Activated naive CD8-positive, alpha-beta T cell (primary cell): Measurements from ENCODE around the gene UGT3A2.

Experiments
- H3K27ac Mint-ChIP-seq: one replicate; pipeline ENCODE4 v1.8.0; 2021; ENCODE audit warnings: mixed read lengths
- H3K27me3 Mint-ChIP-seq: one replicate; pipeline ENCODE4 v1.8.0; 2021; ENCODE audit warnings: mixed read lengths
- H3K36me3 Mint-ChIP-seq: one replicate; pipeline ENCODE4 v1.8.0; 2021; ENCODE audit warnings: mixed read lengths
- H3K4me1 Mint-ChIP-seq: one replicate; pipeline ENCODE4 v1.8.0; 2021; ENCODE audit warnings: low read depth, mixed read lengths
- H3K4me3 Mint-ChIP-seq: one replicate; pipeline ENCODE4 v1.8.0; 2021; ENCODE audit warnings: mild to moderate bottlenecking, mixed read lengths
- H3K9me3 Mint-ChIP-seq: one replicate; pipeline ENCODE4 v1.8.0; 2021; ENCODE audit warnings: low read depth, mixed read lengths

UGT3A2 gene

GRCh38 chr5:36066540-36067210 is at the start of gene UGT3A2:
Gene UGT3A2, minus strand, starts transcription at chr5:36066882. Its CDS starts 93 bp downstream, at chr5:36066789.
- no peak within 1 kb of the TSS for H3K27ac Mint-ChIP-seq
- H3K27me3 Mint-ChIP-seq, result peaks cover 21% of the 10 kb centered on the region
- peaks cover 10% of the 10 kb centered on the region for H3K4me1 Mint-ChIP-seq
- H3K9me3 Mint-ChIP-seq, result no peaks in the 10 kb centered on the region
- no peak within 1 kb of the TSS for H3K4me3 Mint-ChIP-seq
- H3K36me3 Mint-ChIP-seq, result no peaks in the 10 kb centered on the region

- no peaks in the 10 kb centered on the region for H3K27me3 Mint-ChIP-seq
- no peaks in the 10 kb centered on the region for H3K4me1 Mint-ChIP-seq
- peaks cover 25% of the 10 kb centered on the region for H3K36me3 Mint-ChIP-seq
- H3K9me3 Mint-ChIP-seq, result no peaks in the 10 kb centered on the region
- no peak overlapping the region for H3K4me3 Mint-ChIP-seq
- H3K27ac Mint-ChIP-seq, result no peak overlapping the region
Observed at GRCh38 chr5:36111238-36111637, 44.6 kb upstream of the UGT3A2 start.

- Mint-ChIP-seq H3K4me1 (no peaks in the 10 kb centered on the region), H3K36me3 (peaks cover 29% of the 10 kb centered on the region), H3K27ac (no peak overlapping the region), H3K4me3 (no peak overlapping the region), H3K27me3 (no peaks in the 10 kb centered on the region), H3K9me3 (no peaks in the 10 kb centered on the region)
Observed at GRCh38 chr5:36108758-36109460, 42.2 kb upstream of the UGT3A2 start.

- Mint-ChIP-seq H3K4me1 (no peaks in the 10 kb centered on the region), H3K9me3 (no peaks in the 10 kb centered on the region), H3K27ac (no peak overlapping the region), H3K27me3 (no peaks in the 10 kb centered on the region), H3K4me3 (no peak overlapping the region), H3K36me3 (peaks cover 30% of the 10 kb centered on the region)
Observed at GRCh38 chr5:36105819-36106218, 39.1 kb upstream of the UGT3A2 start.

GRCh38 chr5:36099748-36100147 is 33.1 kb upstream of the UGT3A2 start:
- Mint-ChIP-seq H3K4me1 (no peaks in the 10 kb centered on the region), H3K27me3 (no peaks in the 10 kb centered on the region), H3K9me3 (no peaks in the 10 kb centered on the region), H3K27ac (no peak overlapping the region), H3K36me3 (peaks cover 12% of the 10 kb centered on the region), H3K4me3 (no peak overlapping the region)

- Mint-ChIP-seq H3K9me3 (peaks cover 7% of the 10 kb centered on the region), H3K27ac (no peak overlapping the region), H3K27me3 (no peaks in the 10 kb centered on the region), H3K36me3 (peaks cover 8% of the 10 kb centered on the region), H3K4me3 (no peak overlapping the region), H3K4me1 (no peaks in the 10 kb centered on the region)
Observed at GRCh38 chr5:36096486-36096885, 29.8 kb upstream of the UGT3A2 start.

- H3K4me1 Mint-ChIP-seq, result no peaks in the 10 kb centered on the region
- H3K27ac Mint-ChIP-seq, result no peak overlapping the region
- peaks cover 14% of the 10 kb centered on the region for H3K9me3 Mint-ChIP-seq
- peaks cover 2% of the 10 kb centered on the region for H3K36me3 Mint-ChIP-seq
- no peak overlapping the region for H3K4me3 Mint-ChIP-seq
- peaks cover 8% of the 10 kb centered on the region for H3K27me3 Mint-ChIP-seq
Observed at GRCh38 chr5:36089989-36090388, 23.3 kb upstream of the UGT3A2 start.

- H3K27ac Mint-ChIP-seq, result no peak overlapping the region
- H3K27me3 Mint-ChIP-seq, result peaks cover 21% of the 10 kb centered on the region
- H3K4me3 Mint-ChIP-seq, result no peak overlapping the region
- H3K9me3 Mint-ChIP-seq, result peaks cover 3% of the 10 kb centered on the region
- no peaks in the 10 kb centered on the region for H3K4me1 Mint-ChIP-seq
- no peaks in the 10 kb centered on the region for H3K36me3 Mint-ChIP-seq
Observed at GRCh38 chr5:36079200-36079781, 12.6 kb upstream of the UGT3A2 start.

GRCh38 chr5:36078430-36078829 is 11.7 kb upstream of the UGT3A2 start:
- peaks cover 15% of the 10 kb centered on the region for H3K27me3 Mint-ChIP-seq
- H3K4me1 Mint-ChIP-seq, result no peaks in the 10 kb centered on the region
- no peak overlapping the region for H3K27ac Mint-ChIP-seq
- no peak overlapping the region for H3K4me3 Mint-ChIP-seq
- H3K36me3 Mint-ChIP-seq, result no peaks in the 10 kb centered on the region
- no peaks in the 10 kb centered on the region for H3K9me3 Mint-ChIP-seq

GRCh38 chr5:36073595-36074216 is 7.0 kb upstream of the UGT3A2 start:
- peaks cover 7% of the 10 kb centered on the region for H3K27me3 Mint-ChIP-seq
- no peak overlapping the region for H3K4me3 Mint-ChIP-seq
- H3K27ac Mint-ChIP-seq, result no peak overlapping the region

GRCh38 chr5:36070687-36071571 is 4.2 kb upstream of the UGT3A2 start:
- no peaks in the 10 kb centered on the region for H3K36me3 Mint-ChIP-seq
- H3K4me3 Mint-ChIP-seq, result peak overlapping the region; percentile 48
- no peak overlapping the region for H3K27ac Mint-ChIP-seq
- H3K27me3 Mint-ChIP-seq, result peaks cover 19% of the 10 kb centered on the region
- no peaks in the 10 kb centered on the region for H3K9me3 Mint-ChIP-seq
- peaks cover 10% of the 10 kb centered on the region for H3K4me1 Mint-ChIP-seq

More at GRCh38 chr5:36073595-36074216, 7.0 kb upstream of the UGT3A2 start:
- no peaks in the 10 kb centered on the region for H3K36me3 Mint-ChIP-seq
- peaks cover 6% of the 10 kb centered on the region for H3K4me1 Mint-ChIP-seq
- H3K9me3 Mint-ChIP-seq, result no peaks in the 10 kb centered on the region

GRCh38 chr5:36068751-36069281 is 2.1 kb upstream of the UGT3A2 start:
- peaks cover 21% of the 10 kb centered on the region for H3K27me3 Mint-ChIP-seq
- no peaks in the 10 kb centered on the region for H3K36me3 Mint-ChIP-seq
- no peak overlapping the region for H3K27ac Mint-ChIP-seq
- no peaks in the 10 kb centered on the region for H3K9me3 Mint-ChIP-seq
- H3K4me1 Mint-ChIP-seq, result peaks cover 10% of the 10 kb centered on the region
- no peak overlapping the region for H3K4me3 Mint-ChIP-seq

- Mint-ChIP-seq H3K9me3 (no peaks in the 10 kb centered on the region), H3K4me3 (no peak overlapping the region), H3K27me3 (peaks cover 21% of the 10 kb centered on the region), H3K4me1 (peaks cover 6% of the 10 kb centered on the region), H3K36me3 (no peaks in the 10 kb centered on the region), H3K27ac (no peak overlapping the region)
Observed at GRCh38 chr5:36066001-36066539, 612 bp downstream of the UGT3A2 start.

GRCh38 chr5:36060420-36060887 is 6.2 kb downstream of the UGT3A2 start:
- Mint-ChIP-seq H3K27ac (no peak overlapping the region), H3K4me3 (no peak overlapping the region), H3K36me3 (no peaks in the 10 kb centered on the region), H3K27me3 (peaks cover 5% of the 10 kb centered on the region), H3K9me3 (no peaks in the 10 kb centered on the region), H3K4me1 (peaks cover 3% of the 10 kb centered on the region)
